HepG2 (cell line): ENCODE results near the gene NANOS1. TPM values are rescaled to one million over a fixed set of nuclear protein-coding genes. Genes with fewer than 3 reads are reported as not detected.

ENCODE experiments used
- ATF7 ChIP-seq, 2 experiments: fragments of 450-650 bp in 1 of 2; sonication (generic) in 1 of 2; formaldehyde crosslinking in 1 of 2; IDR thresholded peaks; 2 replicates each; pipeline versions ENCODE4 v1.4.0 to v1.6.1; 2016 to 2020; ENCODE audit warnings: antibody characterized with exemption in 1 of 2, mild to moderate bottlenecking in 1 of 2, missing genetic modification reagents in 1 of 2
- HMGA1 ChIP-seq: sonication (generic); formaldehyde crosslinking; conservative IDR thresholded peaks from 2 replicates; pipeline ENCODE4 v1.4.0; 2020; ENCODE audit warnings: missing genetic modification reagents
- KAT2B ChIP-seq: fragments of 150-350 bp; IDR thresholded peaks from 2 replicates; pipeline ENCODE4 v1.6.1; 2014; ENCODE audit warnings: low read depth, low read length, borderline replicate concordance
- MBNL3 ChIP-seq: fragments of 250-450 bp; sonication (Bioruptor Pico); conservative IDR thresholded peaks from 2 replicates; pipeline ENCODE4 v1.8.0; 2022; ENCODE audit warnings: mild to moderate bottlenecking, inconsistent platforms
- MTA1 ChIP-seq: sonication (generic); formaldehyde crosslinking; IDR thresholded peaks from 2 replicates; pipeline ENCODE4 v1.4.0; 2020; ENCODE audit warnings: missing genetic modification reagents, mild to moderate bottlenecking, borderline replicate concordance
- RARA ChIP-seq: IDR thresholded peaks from 2 replicates; pipeline ENCODE4 v1.6.1; 2016; ENCODE audit warnings: missing genetic modification reagents, missing compliant biosample characterization
- RNF219 ChIP-seq: sonication (generic); formaldehyde crosslinking; IDR thresholded peaks from 2 replicates; pipeline ENCODE4 v1.5.0; 2020; ENCODE audit warnings: mild to moderate bottlenecking, missing genetic modification reagents
- SETDB1 ChIP-seq: sonication (generic); formaldehyde crosslinking; IDR thresholded peaks from 2 replicates; pipeline ENCODE4 v1.5.1; 2020; ENCODE audit warnings: missing genetic modification reagents, mild to moderate bottlenecking, borderline replicate concordance
- YY1 ChIP-seq: IDR thresholded peaks from 2 replicates; pipeline ENCODE4 v1.6.1; 2011; ENCODE audit warnings: low read length, low read depth, moderate library complexity, mild to moderate bottlenecking; ENCODE audit not compliant: insufficient read depth, insufficient replicate concordance
- ZNF12 ChIP-seq: sonication (generic); formaldehyde crosslinking; IDR thresholded peaks from 2 replicates; pipeline ENCODE4 v1.5.0; 2020; ENCODE audit warnings: missing genetic modification reagents
- ZNF574 ChIP-seq: sonication (generic); formaldehyde crosslinking; IDR thresholded peaks from 2 replicates; pipeline ENCODE4 v1.4.0; 2020; ENCODE audit warnings: missing genetic modification reagents
- ZNF580 ChIP-seq: IDR thresholded peaks from 2 replicates; pipeline ENCODE4 v1.6.1; 2016; ENCODE audit warnings: low read depth, borderline replicate concordance
- polyA plus RNA-seq, 8 experiments: library from polyadenylated mRNA; depleted of rRNA in 3 of 8; stranded (reverse) in 7 of 8; unstranded in 1 of 8; fragments of >200 nt; fragmentation: Illumina TruSeq in 4 of 8; extraction: Trizol in 4 of 8; gene quantifications; 2 replicates each; pipeline versions ENCODE4 v1.2.1 to v1.2.3, GENCODE V29; 2011 to 2016; ENCODE audit warnings: low read depth in 4 of 8, missing spikeins in 1 of 8, mixed read lengths in 1 of 8; ENCODE audit not compliant: insufficient read depth in 1 of 8
- total RNA-seq, 5 experiments: library from RNA; depleted of rRNA; stranded (reverse); fragments of >200 nt; fragmentation: Illumina TruSeq; extraction: Trizol; gene quantifications; 2 replicates each; pipeline ENCODE4 v1.2.3, GENCODE V29; 2016; ENCODE audit warnings: low read depth in 1 of 5
- TF ChIP-seq, protein P1 (sequence below): sonication (generic); formaldehyde crosslinking; conservative IDR thresholded peaks from 2 replicates; pipeline ENCODE4 v1.8.0; 2022; ENCODE audit warnings: missing genetic modification reagents
- TF ChIP-seq, protein P2 (sequence below): sonication (generic); formaldehyde crosslinking; IDR thresholded peaks from 2 replicates; pipeline ENCODE4 v1.5.1; 2020; ENCODE audit warnings: missing genetic modification reagents, mild to moderate bottlenecking, borderline replicate concordance
- TF ChIP-seq, protein P3 (sequence below): sonication (generic); formaldehyde crosslinking; IDR thresholded peaks from 2 replicates; pipeline ENCODE4 v1.4.0; 2020; ENCODE audit warnings: missing genetic modification reagents, mild to moderate bottlenecking, borderline replicate concordance

Gene NANOS1
- total and polyA plus RNA-seq, 2 of the 13 experiments (the other 11 are each of a cell fraction or from before 2014, with no cell fraction given), result 1.7 to 2.2 TPM

DNA sequence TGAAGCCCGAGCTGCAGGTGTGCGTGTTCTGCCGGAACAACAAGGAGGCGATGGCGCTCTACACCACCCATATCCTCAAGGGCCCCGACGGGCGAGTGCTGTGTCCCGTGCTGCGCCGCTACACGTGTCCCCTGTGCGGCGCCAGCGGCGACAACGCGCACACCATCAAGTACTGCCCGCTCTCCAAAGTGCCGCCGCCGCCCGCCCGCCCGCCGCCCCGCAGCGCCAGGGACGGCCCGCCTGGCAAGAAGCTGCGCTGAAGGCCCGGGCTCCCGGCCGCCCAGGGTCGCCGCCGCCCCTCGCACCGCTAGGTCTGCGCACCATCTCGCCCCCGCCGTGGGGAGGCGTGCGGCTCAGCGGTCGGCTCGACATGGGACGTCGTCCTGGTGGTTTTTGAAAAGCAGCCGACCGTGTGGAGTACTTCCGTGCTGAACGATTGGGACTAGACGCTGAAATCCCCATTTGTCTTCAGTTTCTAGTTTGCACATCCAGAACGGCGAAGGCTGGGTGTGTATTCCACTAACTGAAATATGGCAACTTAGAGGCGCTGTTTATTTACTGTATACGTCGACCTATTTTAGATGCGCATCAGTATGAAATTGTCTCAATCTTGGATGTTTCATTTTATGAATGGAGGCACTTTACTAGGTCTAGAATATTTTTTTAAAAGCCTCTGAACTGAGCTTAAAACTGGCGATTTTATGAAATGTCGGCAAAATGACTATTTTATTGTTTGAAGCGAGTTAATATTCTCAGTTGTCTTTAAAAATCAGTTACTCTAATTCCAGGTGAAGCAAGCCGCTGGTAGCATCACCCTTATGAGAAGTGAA, 1.1 kb downstream of the NANOS1 start (continued):
- TF ChIP-seq, protein P1, sequence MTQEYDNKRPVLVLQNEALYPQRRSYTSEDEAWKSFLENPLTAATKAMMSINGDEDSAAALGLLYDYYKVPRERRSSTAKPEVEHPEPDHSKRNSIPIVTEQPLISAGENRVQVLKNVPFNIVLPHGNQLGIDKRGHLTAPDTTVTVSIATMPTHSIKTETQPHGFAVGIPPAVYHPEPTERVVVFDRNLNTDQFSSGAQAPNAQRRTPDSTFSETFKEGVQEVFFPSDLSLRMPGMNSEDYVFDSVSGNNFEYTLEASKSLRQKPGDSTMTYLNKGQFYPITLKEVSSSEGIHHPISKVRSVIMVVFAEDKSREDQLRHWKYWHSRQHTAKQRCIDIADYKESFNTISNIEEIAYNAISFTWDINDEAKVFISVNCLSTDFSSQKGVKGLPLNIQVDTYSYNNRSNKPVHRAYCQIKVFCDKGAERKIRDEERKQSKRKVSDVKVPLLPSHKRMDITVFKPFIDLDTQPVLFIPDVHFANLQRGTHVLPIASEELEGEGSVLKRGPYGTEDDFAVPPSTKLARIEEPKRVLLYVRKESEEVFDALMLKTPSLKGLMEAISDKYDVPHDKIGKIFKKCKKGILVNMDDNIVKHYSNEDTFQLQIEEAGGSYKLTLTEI (CRISPR knock-in tag), result no peak
- TF ChIP-seq ZNF580 (no peak), KAT2B (no peak), ZNF12 (CRISPR knock-in tag) (no peak), ATF7 (IDR thresholded peaks at IDR 0.05) (no peak), ATF7 (CRISPR knock-in tag; IDR thresholded peaks at IDR 0.05) (no peak), RARA (CRISPR knock-in tag) (no peak), ZNF574 (CRISPR knock-in tag) (peak; percentile 65), YY1 (peak; percentile 19), HMGA1 (CRISPR knock-in tag) (no peak), SETDB1 (no peak), MBNL3 (CRISPR knock-in tag) (no peak), MTA1 (no peak), RNF219 (CRISPR knock-in tag) (no peak)
- TF ChIP-seq, protein P2, sequence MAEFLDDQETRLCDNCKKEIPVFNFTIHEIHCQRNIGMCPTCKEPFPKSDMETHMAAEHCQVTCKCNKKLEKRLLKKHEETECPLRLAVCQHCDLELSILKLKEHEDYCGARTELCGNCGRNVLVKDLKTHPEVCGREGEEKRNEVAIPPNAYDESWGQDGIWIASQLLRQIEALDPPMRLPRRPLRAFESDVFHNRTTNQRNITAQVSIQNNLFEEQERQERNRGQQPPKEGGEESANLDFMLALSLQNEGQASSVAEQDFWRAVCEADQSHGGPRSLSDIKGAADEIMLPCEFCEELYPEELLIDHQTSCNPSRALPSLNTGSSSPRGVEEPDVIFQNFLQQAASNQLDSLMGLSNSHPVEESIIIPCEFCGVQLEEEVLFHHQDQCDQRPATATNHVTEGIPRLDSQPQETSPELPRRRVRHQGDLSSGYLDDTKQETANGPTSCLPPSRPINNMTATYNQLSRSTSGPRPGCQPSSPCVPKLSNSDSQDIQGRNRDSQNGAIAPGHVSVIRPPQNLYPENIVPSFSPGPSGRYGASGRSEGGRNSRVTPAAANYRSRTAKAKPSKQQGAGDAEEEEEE, result no peak
- TF ChIP-seq, protein P3, sequence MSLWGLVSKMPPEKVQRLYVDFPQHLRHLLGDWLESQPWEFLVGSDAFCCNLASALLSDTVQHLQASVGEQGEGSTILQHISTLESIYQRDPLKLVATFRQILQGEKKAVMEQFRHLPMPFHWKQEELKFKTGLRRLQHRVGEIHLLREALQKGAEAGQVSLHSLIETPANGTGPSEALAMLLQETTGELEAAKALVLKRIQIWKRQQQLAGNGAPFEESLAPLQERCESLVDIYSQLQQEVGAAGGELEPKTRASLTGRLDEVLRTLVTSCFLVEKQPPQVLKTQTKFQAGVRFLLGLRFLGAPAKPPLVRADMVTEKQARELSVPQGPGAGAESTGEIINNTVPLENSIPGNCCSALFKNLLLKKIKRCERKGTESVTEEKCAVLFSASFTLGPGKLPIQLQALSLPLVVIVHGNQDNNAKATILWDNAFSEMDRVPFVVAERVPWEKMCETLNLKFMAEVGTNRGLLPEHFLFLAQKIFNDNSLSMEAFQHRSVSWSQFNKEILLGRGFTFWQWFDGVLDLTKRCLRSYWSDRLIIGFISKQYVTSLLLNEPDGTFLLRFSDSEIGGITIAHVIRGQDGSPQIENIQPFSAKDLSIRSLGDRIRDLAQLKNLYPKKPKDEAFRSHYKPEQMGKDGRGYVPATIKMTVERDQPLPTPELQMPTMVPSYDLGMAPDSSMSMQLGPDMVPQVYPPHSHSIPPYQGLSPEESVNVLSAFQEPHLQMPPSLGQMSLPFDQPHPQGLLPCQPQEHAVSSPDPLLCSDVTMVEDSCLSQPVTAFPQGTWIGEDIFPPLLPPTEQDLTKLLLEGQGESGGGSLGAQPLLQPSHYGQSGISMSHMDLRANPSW (CRISPR knock-in tag), result no peak
